GM21717 (cell line): ENCODE results near the gene YWHAB.
A peak's percentile ranks its signal among the peaks of the same experiment; 100 is the strongest.
"Not testable (repeated sequence)": the region's sequence is repeated elsewhere in the genome, so short reads cannot be mapped to it uniquely, and the experiment has no call there.

ENCODE experiments used
- ATAC-seq: cut with Tn5 transposase; IDR thresholded peaks from one replicate; pipeline ENCODE4 v1.9.1; 2021; ENCODE audit warnings: mild to moderate bottlenecking, moderate library complexity; ENCODE audit not compliant: unreplicated experiment

Gene YWHAB

GRCh38 chr20:44885392-44886265 is at the start of gene YWHAB:
TSS of gene YWHAB (plus strand) at chr20:44885705. CDS start at chr20:44901534, 15,829 bp downstream.
- ATAC-seq = peak; percentile 86

- no peak for ATAC-seq
Observed at GRCh38 chr20:44836601-44837120, 48.8 kb upstream of the YWHAB start.

DNA sequence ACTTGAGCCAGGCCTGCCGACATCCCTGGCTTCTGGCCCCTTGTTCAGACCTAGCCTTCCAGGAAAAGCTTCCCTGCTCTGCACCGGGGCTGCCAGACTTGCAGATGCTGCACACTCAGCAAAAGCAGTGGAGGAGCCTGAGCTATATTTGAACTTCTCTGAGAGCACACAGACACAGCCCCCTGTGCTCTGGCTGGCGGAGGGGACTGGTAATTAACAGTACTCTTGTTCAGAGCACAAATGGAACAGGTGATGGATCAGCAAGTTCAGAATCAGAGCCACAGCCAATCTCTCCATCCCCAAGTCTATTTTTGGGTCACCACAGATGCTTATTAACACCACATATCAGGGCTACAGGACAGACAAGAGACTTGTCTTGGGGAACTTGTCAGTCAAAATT is 47.6 kb upstream of the YWHAB start:
- ATAC-seq = no peak

GRCh38 chr20:44838521-44838920 is 47.0 kb upstream of the YWHAB start:
- ATAC-seq = no peak

DNA sequence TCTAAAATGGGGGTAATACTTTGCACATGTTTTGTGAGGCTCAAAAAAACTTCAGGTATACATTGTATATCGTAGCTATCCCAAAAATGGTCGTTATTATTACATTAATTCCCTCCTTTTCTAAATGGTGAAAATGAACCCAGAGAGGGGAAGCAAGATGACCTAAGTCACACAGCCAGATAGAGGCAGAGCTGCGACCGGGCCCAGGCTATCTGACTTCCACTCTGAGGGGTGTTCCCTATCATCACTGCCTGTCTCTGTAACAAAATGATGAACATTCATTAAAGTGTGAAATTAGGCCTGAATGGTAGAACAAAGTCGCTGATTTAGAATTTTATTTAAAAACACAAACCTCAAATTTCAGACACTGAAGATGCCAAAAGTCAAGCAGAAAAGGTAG is 46.0 kb upstream of the YWHAB start:
- ATAC-seq = no peak

- no peak for ATAC-seq
Observed at GRCh38 chr20:44840826-44841225, 44.7 kb upstream of the YWHAB start.

DNA sequence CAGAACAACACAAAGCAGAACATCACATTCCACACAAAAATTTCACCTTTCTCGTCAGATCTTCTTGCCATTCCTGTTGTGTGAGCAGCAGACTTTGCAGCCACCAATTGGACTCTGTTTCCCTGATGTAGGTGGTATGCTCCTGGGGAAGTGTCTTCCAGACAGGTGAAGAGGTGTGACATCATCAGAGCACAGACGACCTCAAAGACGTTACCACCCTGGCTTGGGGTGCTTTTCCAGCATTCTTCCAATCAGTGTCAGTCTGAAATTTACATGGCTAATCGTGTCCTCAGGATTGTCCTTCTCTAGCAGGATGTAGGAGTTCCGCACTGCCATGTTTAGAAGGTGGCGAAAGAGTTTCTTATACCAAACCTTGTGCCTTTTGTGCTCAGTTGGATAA is 43.5 kb upstream of the YWHAB start:
- ATAC-seq = no peak

DNA sequence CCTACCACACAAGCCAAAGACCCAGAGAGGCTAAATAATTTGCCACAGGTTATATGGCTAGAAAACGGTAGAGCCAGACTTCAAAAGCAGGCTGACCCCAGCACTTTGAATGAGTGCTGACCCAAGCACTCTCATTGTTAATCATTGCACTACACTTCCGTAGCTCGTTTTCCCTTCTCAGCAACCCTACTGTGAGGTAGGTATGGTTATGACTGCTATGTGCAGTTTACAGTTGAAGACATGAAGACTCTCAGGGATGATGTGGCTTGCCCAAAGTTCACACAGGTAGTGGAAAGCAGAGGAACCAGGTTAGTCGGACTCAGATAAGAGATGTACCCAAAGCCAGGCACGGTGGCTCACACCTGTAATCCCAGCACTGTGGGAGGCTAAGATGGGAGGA is 41.6 kb upstream of the YWHAB start:
- no peak for ATAC-seq

DNA sequence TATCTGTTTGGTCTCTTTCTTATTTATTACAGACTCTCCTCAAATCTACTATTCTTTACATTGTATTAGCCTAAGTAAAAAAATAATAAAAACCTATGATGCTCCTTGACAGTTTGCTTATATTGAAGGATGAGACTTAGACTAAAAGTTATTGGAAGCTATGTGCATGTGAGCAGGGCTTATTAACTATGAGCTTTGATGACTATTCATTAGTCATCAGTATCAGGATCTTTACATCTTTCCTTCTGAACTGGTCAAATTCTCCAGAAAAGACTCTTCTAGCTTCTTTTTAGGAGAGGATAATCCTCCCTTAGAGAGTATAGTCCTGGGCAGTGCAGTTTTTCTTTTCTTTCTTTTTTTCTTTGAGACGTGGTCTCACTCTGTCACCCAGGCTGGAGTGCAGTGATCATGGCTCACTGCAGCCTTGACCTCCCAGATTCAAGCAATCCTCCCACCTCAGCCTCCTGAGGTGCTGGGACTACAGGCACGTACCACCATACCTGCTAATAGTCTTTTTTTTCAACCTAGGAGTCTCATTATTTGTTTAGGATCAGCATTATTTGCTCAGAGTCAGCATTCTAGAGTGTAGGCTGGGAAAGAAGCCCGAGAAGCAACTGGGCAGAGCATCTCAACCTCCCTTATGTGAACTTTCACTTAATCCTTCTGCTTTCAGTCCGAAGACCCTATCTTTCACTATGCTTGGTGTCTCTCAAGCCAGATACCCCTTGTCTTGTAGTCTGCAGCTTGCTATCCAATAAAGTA is 37.1 kb upstream of the YWHAB start:
- no peak for ATAC-seq

GRCh38 chr20:44849703-44850102 is 35.8 kb upstream of the YWHAB start:
- ATAC-seq = no peak

DNA sequence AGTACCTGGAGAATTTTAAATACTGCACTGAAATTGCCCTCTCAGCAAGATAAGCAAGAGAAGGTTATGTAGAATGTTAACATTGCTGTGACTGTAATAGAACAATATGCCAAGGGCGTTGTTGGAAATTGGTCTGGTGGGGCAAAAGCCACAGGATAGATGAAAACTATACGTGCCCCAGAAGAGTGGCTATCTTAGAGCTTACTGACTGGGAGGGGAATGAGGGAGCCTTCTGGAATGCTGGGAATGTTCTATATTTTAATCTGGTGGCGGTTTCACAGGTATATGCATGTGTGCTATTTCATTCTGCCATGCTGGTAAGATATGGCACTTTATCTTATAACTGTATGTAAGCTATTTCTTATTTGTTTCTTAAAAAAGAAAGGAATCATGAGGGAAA is 35.2 kb upstream of the YWHAB start:
- no peak for ATAC-seq

DNA sequence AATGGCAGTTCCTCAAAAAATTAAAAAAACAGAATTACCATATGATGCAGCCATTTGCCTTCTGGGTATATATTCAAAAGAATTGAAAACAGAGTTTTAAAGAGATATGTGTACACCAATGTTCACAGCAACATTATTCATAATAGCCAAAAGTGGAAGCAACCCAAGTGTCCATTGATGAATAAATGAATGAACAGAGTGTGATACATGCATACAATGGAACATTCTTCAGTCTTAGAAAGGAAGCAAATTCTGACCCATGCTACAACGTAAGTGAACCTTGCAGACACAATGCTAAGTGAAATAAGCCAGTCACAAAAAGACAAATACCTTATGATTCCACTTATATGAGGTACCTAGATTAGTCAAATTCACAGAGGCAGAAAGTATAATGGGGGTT is 34.7 kb upstream of the YWHAB start:
- no peak for ATAC-seq

DNA sequence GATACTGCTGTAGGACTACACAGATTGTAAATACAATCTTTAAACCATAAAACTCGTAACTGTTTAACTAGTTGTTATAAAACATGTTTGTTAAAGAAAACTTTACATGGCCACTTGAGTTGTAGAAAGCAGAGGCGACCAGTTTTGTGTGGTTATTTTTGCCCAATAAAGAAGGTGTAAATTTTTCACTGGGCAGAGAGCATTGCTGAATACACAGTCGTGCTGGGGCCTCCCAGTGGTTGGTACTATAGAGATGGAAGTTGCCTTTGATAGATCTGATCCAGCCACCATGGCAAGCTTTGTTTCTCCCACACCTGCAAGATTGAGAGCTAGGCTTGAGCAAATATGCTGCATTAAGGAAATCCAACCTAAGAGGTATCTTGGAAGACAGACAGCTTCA is 34.0 kb upstream of the YWHAB start:
- ATAC-seq = no peak

DNA sequence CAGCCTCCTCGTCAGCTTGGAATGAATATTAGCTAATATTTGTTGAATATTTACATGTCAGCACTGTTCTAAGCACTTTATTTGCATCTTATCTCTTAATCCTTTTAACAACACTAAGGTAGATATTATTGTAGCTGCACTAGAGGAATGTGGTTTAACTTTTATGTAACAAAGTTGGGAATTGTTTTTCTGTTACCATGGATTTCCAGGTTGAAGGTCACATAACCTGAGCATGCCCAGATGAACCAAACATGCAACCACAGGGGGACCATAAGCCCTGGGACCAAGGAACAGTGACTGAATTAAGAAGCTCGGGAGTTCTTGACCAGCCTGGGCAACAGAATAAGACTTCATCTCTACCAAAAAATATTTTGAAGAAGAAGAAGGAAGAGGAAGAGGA is 29.1 kb upstream of the YWHAB start:
- ATAC-seq = no peak

GRCh38 chr20:44856856-44857448 is 28.6 kb upstream of the YWHAB start:
- ATAC-seq = no peak

GRCh38 chr20:44858606-44859360 is 26.7 kb upstream of the YWHAB start:
- no peak for ATAC-seq

GRCh38 chr20:44861531-44862006 is 23.9 kb upstream of the YWHAB start:
- ATAC-seq = no peak

- ATAC-seq = no peak
Observed at GRCh38 chr20:44862286-44862685, 23.2 kb upstream of the YWHAB start.

DNA sequence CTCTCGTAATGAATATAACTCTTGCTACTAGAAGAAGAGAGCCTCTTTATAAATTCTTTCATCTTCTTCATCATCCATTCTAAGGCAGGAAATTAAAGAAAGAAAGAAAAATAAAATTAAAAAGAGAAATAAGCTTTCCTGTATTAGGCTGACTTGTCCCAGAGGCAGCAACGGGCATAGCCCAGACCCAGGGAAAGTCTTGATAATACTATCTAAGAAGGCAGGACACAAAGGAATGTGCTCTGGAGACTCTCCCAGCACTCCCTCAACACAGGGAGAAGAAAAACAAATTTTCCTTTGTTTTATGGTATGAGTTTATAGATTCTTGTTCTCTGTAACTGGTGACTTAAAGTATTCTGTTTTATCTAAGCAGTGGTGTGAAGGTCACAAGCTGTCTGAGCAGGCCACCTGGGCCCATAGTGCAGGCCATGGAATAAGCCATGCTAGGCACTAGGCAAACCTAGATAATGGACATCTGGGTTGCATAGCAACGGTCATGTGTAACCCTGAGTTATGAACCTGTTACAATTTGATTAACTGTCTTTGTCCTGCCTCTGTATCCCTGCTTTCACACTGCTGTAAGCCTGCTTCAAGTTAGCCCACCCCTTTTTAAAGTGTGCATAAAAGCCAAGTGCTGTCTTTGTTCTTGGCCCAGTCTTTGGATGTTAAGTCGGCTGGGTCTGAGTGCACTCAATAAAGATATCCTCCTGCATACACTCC is 22.0 kb upstream of the YWHAB start:
- ATAC-seq = not testable (repeated sequence)

DNA sequence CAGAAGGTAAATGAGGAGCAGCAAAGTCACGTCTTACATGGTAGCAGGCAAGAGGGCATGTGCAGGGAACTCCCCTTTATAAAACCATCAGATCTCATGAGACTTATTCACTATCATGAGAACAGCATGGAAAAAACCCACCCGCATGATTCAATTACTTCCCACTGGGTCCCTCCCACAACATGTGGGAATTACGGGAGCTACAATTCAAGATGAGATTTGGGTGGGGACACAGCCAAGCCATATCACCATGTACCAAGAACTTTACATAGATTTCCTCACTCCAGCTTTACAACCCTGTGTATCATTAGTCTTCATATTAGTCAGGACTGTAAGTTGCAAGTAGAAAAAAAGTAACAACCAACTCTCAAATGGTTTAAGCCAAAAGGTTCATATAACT is 21.0 kb upstream of the YWHAB start:
- ATAC-seq = not testable (repeated sequence)
